Liver (tissue), 3 donors: ENCODE results near the gene SFT2D2.

ENCODE experiments used
- FOXA1 ChIP-seq: IDR thresholded peaks from 2 replicates; pipeline ENCODE4 v1.6.1; 2016; ENCODE audit warnings: antibody characterized with exemption
- FOXA2 ChIP-seq: IDR thresholded peaks from 2 replicates; pipeline ENCODE4 v1.6.1; 2016; ENCODE audit warnings: antibody characterized with exemption
- GABPA ChIP-seq, 2 donors: IDR thresholded peaks in 1 of 2; conservative IDR thresholded peaks in 1 of 2; 2 replicates each; pipeline ENCODE4 v1.6.1; 2016; ENCODE audit warnings: antibody characterized with exemption in 2 of 2, mild to moderate bottlenecking in 1 of 2, moderate library complexity in 1 of 2
- JUND ChIP-seq, 2 donors: IDR thresholded peaks; 2 replicates each; pipeline ENCODE4 v1.6.1; 2016; ENCODE audit warnings: antibody characterized with exemption in 2 of 2
- RAD21 ChIP-seq, 2 donors: IDR thresholded peaks; 2 replicates each; pipeline ENCODE4 v1.6.1; 2016; ENCODE audit warnings: antibody characterized with exemption in 2 of 2, mild to moderate bottlenecking in 2 of 2
- SP1 ChIP-seq: IDR thresholded peaks from 2 replicates; pipeline ENCODE4 v1.6.1; 2018; ENCODE audit warnings: antibody characterized with exemption, mild to moderate bottlenecking
- TAF1 ChIP-seq: conservative IDR thresholded peaks from 2 replicates; pipeline ENCODE4 v1.6.1; 2016; ENCODE audit warnings: antibody characterized with exemption, mild to moderate bottlenecking
- YY1 ChIP-seq: IDR thresholded peaks from 2 replicates; pipeline ENCODE4 v1.6.1; 2016; ENCODE audit warnings: antibody characterized with exemption, mild to moderate bottlenecking
- TF ChIP-seq, protein P1 (sequence below): fragments of 150-350 bp; IDR thresholded peaks from 2 replicates; pipeline ENCODE4 v1.5.1; 2017; ENCODE audit warnings: improper control_type of control experiment, low read depth, low read length; ENCODE audit not compliant: missing input control
- TF ChIP-seq, protein P2 (sequence below): IDR thresholded peaks from 2 replicates; pipeline ENCODE4 v1.6.1; 2016; ENCODE audit warnings: antibody characterized with exemption
- TF ChIP-seq, protein P3 (sequence below): IDR thresholded peaks from 2 replicates; pipeline ENCODE4 v1.6.1; 2016; ENCODE audit warnings: antibody characterized with exemption
- TF ChIP-seq, protein P4 (sequence below): IDR thresholded peaks from 2 replicates; pipeline ENCODE4 v1.6.1; 2016; ENCODE audit warnings: antibody characterized with exemption, mild to moderate bottlenecking
- donor health status: healthy.
- donor health status: healthy.

DNA sequence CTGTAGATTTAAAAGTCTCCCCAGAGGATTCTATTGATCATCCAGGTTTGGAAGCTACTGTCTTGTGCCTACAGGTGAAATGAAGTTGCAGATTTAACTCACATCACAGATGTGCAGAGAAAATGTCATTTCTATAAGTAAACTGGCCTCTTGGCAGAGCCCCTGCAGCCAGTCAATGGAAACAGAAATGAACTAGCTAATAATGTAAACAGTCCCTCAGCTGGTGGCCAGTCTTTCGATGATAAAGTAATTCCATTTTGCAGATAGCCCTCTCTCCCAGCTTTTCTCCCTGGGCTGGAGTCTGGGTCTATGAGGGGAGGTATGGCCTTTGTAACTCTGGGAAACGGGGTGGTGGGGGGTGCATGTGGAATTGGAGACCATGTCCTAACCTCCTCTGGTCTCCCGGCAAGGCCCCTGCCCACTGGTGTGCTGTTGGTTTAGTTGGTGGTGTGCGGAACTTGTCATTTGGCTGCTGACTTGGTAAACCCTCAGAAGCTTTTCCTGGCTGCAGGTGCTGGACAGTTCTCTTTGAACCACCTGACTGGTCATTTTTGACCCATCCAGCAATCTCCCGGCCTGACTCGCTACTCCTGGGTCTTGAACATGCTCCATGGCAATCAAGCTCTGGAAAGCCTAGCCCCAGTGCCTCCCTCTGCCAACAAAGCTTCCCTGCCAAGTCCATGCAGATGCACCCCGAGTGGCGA lies 69.8 kb downstream of the SFT2D2 start:
- TF ChIP-seq, protein P1, sequence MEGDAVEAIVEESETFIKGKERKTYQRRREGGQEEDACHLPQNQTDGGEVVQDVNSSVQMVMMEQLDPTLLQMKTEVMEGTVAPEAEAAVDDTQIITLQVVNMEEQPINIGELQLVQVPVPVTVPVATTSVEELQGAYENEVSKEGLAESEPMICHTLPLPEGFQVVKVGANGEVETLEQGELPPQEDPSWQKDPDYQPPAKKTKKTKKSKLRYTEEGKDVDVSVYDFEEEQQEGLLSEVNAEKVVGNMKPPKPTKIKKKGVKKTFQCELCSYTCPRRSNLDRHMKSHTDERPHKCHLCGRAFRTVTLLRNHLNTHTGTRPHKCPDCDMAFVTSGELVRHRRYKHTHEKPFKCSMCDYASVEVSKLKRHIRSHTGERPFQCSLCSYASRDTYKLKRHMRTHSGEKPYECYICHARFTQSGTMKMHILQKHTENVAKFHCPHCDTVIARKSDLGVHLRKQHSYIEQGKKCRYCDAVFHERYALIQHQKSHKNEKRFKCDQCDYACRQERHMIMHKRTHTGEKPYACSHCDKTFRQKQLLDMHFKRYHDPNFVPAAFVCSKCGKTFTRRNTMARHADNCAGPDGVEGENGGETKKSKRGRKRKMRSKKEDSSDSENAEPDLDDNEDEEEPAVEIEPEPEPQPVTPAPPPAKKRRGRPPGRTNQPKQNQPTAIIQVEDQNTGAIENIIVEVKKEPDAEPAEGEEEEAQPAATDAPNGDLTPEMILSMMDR: no peak
- TF ChIP-seq YY1 (no peak), RAD21 (IDR thresholded peaks at IDR 0.05) (no peak), JUND (IDR thresholded peaks at IDR 0.05) (no peak), SP1 (no peak), FOXA2 (no peak), FOXA1 (no peak), TAF1 (no peak), GABPA (IDR thresholded peaks at IDR 0.05 in 1 of 2, conservative IDR thresholded peaks at IDR 0.05 in 1 of 2) (no peak)
- TF ChIP-seq, protein P2, sequence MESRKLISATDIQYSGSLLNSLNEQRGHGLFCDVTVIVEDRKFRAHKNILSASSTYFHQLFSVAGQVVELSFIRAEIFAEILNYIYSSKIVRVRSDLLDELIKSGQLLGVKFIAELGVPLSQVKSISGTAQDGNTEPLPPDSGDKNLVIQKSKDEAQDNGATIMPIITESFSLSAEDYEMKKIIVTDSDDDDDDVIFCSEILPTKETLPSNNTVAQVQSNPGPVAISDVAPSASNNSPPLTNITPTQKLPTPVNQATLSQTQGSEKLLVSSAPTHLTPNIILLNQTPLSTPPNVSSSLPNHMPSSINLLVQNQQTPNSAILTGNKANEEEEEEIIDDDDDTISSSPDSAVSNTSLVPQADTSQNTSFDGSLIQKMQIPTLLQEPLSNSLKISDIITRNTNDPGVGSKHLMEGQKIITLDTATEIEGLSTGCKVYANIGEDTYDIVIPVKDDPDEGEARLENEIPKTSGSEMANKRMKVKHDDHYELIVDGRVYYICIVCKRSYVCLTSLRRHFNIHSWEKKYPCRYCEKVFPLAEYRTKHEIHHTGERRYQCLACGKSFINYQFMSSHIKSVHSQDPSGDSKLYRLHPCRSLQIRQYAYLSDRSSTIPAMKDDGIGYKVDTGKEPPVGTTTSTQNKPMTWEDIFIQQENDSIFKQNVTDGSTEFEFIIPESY: no peak
- TF ChIP-seq, protein P3, sequence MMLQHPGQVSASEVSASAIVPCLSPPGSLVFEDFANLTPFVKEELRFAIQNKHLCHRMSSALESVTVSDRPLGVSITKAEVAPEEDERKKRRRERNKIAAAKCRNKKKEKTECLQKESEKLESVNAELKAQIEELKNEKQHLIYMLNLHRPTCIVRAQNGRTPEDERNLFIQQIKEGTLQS: no peak
- TF ChIP-seq, protein P4, sequence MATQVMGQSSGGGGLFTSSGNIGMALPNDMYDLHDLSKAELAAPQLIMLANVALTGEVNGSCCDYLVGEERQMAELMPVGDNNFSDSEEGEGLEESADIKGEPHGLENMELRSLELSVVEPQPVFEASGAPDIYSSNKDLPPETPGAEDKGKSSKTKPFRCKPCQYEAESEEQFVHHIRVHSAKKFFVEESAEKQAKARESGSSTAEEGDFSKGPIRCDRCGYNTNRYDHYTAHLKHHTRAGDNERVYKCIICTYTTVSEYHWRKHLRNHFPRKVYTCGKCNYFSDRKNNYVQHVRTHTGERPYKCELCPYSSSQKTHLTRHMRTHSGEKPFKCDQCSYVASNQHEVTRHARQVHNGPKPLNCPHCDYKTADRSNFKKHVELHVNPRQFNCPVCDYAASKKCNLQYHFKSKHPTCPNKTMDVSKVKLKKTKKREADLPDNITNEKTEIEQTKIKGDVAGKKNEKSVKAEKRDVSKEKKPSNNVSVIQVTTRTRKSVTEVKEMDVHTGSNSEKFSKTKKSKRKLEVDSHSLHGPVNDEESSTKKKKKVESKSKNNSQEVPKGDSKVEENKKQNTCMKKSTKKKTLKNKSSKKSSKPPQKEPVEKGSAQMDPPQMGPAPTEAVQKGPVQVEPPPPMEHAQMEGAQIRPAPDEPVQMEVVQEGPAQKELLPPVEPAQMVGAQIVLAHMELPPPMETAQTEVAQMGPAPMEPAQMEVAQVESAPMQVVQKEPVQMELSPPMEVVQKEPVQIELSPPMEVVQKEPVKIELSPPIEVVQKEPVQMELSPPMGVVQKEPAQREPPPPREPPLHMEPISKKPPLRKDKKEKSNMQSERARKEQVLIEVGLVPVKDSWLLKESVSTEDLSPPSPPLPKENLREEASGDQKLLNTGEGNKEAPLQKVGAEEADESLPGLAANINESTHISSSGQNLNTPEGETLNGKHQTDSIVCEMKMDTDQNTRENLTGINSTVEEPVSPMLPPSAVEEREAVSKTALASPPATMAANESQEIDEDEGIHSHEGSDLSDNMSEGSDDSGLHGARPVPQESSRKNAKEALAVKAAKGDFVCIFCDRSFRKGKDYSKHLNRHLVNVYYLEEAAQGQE: no peak
